ENCODE data around the gene ADGRL3.
"Not testable (repeated sequence)": the region's sequence is repeated elsewhere in the genome, so short reads cannot be mapped to it uniquely, and the experiment has no call there.

The ADGRL3 gene

DNA sequence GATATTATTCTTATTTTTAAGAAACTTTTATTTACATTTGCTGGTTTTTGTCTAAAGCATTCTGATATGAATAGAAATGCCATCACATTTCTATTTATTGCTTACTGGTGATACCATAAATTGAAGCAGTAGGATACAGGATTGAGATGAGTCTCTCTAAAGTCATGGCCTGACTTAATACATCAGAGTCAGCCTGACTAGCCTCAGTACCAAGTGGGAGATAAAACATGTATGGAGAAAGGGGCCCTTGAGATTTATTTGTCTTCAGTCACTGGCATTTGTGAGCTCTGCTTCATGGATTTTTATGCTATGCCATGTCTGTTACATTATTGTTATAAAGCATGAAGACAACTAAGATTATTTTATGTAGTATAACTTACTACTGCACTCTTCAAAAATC is 465.5 kb downstream of the ADGRL3 start:
- no peak for DNase-seq

DNA sequence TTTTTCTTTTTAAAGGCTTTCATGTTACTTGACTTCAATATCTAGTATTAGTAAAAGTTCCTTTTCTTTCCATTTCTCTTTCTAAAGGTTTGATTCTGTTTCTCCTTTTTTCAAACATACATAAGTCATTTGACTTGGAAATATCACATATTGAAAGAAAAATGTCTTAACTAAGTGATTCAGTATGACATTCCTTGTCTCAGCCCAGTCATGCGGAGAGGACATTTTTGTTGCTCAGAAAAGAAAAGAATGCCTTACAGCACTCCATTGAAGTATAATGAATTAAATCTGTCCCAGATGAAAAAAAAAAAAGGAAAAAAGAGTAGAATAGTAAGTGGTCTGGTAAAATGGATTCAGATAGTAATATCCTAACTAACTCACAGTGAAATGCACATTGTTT is 466.1 kb downstream of the ADGRL3 start:
- DNase-seq = no peak

DNA sequence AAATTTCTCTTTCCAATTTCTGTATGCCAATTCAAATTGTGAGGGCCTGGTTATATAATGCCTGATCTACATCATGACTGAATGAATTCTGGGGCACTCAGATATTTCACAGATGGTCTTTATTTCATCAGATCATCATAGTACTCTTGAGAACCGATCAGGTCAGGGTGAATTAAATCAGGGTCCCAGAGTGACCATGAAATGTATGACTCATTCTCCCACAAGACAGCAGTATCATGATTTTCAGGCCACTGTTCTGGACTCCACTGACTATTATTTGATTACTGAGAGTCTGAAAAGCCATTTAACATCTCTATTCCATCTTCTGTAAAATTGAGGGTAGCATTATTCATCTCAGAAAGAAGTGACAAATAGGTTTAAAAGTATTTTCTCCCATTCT is 471.5 kb downstream of the ADGRL3 start:
- no peak for DNase-seq

DNA sequence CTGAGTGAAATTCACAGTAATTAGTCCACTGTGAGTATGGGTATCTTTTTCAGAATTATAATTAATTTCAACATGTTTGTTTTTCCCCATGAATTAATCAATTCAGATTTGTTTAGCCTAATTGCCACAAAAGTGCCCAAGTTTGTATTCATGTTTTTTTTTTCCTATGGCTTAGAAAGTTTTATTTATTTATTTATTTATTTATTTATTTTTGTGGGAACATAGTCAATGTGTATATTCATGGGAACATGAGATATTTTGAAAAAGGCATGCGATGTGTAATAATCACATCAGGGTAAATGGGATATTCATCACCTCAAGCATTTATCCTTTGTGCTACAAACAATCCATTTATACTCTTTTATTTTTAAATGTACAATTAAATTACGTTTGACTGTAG is 475.3 kb downstream of the ADGRL3 start:
- no peak for DNase-seq

DNA sequence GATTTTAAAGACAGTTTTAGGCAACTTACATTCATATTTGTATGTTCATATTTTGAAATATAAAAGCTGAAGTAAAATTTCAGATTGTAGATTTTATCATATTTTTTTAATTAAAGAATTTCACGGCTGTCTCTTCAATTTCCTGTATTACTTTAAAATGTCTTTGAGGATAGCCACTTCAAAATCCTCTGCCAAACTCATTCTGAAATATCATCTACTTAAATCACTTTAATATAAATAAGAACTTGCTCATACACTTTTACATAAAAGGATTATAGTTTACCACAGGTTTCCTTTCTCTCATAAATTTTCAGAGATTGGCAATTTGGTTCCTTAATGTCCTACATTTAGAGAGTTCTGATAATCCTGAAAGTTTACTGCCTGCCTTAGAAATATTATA is 478.2 kb downstream of the ADGRL3 start:
- DNase-seq = no peak

DNA sequence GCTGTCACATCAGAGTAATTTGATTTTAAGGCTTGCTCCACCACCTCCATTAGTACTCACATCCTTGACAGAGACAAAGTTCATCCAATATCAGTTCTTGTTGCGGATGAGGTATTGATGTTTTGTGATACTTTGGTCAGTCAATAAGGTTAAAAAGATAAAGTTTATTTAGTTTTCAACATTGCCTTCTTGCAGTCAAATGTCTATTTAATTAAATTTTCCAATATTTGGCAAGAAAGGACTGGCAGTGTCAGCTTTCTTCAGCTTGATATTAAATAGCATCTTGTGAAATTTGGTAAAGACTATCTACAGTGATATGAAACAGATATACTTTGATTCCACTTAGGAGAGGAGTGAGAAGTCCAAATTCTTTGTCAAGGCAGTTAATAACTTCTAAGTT is 493.4 kb downstream of the ADGRL3 start:
- DNase-seq = no peak

DNA sequence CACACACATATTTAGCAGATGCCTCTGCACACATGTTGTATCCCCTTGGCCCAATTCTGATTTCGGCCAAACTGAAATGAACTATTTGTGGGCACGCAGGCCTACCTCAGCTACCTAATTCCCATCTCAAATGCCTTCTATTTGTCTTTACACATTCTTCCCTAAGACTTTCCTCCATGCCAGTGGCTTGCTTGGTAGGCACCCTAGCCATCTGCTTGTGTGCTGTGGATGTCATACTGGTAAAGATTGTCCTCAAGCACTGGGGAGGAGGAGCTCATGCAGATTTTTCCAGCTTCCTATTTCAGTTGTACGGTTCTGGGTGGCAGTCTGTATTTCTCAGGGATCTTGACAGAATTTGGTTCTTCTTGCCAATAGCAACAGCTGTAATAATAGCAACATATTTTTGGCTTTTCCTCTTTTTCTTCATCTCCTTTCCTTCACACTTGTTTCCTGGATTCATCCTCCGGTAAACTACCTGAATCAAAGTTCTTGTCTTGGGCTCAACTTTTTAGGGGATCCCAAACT is 514.3 kb downstream of the ADGRL3 start:
- no peak for DNase-seq

DNA sequence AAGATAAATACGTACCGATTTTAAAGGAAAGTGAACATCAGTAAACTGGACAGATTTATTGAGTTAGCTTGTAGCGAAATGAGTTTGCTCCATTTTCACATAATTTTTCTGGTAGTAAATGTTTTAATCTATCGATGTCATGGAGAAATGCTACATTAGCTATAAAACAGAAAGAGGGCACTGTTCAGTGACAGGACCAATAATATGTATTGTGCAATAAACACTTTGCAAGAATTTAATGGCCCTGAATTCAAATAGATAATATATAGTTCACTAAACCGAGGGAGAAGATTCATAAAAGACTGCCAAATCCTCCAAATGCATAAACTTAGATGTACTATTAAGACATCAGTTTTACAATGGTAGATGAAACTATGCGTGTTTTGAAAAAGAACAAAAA is 516.3 kb downstream of the ADGRL3 start:
- DNase-seq = no peak

DNA sequence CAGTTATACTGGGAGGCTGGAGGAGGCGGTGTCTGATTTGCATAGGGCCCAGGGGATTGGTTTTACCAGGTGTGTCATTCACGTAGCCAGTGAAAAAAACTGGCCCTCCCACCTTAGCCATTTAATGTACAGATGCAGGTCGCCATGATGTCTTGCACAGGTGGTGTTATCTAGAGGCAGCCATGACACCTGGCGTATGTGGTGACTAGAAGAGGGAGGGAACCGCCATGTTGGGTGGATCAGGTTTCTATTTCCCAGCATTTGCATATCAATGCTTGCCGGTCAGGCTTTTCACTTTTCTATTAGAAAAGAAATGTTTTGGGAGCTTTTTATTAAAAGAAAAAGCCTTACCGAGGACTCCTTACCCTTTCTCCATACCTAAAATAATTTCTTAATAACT is 523.4 kb downstream of the ADGRL3 start:
- DNase-seq = no peak

DNA sequence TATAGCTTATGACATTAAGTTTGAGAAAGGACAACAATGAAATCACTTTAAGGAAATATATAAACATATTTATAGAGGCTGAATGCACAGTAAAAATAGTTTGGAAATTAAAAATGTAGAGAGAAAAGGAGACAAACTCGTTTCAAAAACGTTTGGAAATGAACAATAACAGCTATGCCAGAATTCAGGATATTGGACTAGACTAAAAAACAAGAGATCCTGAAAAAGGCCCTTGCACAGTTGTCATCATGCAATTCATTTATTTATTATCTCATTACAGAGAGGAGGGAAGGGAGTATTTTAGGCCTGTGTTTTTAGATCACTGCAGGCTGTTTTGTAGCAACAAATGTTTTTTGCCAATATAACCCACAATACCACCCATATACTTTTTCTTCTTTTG is 527.2 kb downstream of the ADGRL3 start:
- DNase-seq = no peak

DNA sequence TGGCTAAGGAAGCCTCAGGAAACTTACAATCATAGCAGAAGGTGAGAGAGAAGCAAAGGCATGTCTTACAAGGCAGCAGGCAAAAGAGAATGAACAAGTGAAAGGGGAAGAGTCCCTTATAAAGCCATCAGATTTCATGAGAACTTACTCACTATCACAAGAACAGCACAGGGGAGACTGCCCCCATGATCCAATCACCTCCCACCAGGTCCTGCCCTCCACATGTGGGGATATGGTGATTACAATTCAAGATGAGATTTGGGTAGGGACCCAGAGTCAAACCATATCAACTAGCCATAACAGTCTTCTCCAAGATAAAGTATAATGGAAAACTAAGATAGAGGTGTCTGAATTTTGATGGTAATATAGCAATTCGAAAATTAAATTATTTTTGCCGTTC is 534.3 kb downstream of the ADGRL3 start:
- no peak for DNase-seq

DNA sequence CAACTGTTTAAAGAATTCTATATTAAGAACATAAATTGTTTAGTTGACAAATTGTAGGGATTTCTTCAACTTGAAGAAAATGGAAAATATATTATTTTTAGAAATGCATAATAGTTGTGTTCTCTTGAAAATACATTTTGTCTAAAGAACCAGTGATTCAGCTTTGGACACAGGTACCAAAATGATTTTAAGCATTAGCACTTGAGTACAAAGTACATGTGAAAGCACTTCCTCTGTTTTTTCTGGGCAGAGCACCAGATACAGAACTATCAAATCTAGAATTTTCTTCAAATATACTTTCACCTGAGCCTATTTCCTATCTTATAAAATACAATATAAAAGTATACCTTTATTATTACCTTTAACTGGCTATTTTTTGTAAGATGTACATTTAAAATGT is 539.8 kb downstream of the ADGRL3 start:
- no peak for DNase-seq

DNA sequence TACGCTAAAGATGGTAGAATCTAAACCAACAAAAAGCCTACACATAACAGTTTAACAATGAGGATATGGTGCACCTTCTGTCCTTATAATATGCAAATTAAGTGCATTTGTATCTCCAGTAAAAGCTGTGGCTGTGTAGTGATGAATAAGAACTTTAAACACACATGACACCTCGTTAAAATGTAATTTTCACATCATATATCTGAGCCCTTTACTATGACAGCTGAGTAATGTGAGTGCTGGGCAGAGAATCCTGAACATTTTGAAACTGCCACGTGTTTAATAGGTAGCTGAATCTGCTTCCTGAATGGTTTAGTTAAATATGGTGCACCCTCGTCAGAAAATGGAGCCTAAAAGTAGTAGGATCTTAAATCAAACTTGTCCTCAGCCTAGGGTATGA is 540.8 kb downstream of the ADGRL3 start:
- DNase-seq = no peak

DNA sequence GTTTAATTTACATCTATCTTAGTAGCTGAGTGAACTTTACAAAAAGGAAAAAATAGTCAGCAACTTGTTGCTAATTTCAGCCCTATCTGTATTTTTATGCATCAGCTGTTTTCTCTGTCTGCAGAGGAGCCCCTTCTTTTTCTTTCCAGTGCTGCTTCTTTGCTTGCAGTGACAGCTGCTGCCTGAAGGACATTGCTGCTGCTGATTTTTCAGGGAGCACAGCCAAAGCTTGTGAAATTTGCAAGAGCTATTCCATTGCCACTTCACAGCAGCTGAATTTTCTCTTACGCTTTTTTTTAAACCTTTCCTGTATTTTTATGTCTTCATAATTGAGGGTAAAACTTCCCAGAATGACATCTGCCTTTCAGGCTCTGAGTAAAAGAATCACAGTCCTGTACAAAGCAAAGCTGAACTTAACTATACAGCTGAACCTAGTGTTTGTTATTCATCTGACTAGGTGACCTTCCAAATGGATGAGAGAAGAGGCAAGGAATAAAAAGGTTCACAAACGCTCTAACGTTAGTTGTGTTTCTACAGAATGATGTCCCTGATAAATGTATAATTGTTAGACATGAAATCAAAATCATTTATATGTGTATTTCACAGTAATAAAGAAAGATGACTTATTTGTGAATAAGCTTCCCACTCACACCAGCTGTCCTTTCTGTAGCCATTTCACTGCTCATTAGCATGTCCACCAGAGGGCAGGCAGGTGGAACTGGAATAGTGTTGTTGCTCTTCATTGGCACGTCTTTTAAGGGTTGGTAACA is 541.4 kb downstream of the ADGRL3 start:
- no peak for DNase-seq

DNA sequence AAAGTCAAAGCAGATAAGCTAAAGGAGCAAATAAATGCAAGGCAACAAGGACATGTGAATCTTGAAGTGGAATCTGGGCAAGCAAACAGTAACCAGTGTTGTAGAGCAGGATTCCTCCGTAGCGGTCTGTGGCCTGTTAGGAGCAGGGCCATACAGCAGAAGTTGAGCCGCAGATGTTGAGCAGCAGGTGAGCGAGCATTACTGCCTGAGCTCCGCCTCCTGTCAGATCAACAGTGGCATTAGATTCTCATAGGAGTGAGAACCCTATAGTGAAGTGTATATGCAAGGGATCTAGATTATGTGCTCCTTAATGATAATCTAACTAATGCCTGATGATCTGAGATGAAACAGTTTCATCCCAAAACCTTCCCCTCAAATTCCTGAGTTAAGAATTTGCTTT is 550.7 kb downstream of the ADGRL3 start:
- no peak for DNase-seq

DNA sequence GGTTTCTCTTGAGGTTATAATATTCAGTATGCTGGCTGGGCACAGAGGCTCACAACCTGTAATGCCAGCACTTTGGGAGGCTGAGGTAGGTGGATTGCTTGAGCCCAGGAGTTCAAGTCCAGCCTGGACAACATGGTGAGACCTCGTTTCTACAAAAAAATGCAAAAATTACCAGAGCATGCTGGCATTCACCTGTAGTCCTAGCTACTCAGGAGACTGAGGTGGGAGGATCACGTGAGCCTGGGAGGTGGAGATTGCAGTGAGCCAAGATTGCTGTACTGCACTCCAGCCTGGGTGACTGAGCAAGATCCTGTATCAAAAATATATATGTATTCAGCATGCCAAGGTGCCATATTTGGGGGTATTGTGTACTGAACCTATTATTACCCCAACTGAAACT is 552.5 kb downstream of the ADGRL3 start:
- no peak for DNase-seq

DNA sequence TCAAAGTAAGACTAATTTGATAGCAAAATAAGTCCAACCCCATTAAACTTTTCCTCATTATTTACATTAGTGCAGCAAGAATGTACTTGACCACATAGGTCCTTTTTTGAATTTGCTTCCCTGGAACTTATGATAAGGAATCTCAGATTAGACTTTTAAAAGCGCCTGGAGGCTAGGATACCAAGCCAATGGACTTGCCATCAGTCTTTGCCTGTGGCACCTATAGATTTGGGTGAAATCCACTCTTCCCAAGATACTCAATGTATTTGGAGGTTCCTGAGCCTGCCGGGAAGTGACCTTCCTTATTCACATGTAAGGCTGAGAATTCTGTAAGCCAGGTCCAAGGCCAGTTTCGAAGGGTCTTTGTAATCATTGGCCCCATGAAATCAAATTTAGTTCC is 553.6 kb downstream of the ADGRL3 start:
- no peak for DNase-seq

DNA sequence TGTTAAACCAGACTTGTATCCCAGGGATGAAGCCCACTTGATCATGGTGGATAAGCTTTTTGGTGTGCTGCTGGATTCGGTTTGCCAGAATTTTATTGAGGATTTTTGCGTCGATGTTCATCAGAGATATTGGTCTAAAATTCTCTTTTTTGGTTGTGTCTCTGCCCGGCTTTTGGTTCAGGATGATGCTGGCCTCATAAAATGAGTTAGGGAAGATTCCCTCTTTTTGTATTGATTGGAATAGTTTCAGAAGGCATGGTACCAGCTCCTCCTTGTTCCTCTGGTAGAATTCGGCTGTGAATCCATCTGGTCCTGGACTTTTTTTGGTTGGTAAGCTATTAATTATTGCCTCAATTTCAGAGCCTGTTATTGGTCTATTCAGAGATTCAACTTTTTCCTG is 556.8 kb downstream of the ADGRL3 start:
- DNase-seq = not testable (repeated sequence)

DNA sequence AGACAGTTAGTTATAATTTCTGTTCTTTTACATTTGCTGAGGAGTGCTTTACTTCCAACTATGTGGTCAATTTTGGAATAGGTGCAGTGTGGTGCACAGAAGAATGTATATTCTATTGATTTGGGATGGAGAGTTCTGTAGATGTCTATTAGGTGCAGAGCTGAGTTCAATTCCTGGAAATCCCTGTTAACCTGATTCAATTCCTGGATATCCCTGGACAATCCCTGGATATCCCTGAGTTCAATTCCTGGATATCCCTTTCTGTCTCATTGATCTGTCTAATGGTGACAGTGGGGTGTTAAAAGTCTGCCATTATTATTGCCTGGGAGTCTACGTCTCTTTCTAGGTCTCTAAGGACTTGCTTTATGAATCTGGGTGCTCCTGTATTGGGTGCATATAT is 557.9 kb downstream of the ADGRL3 start:
- DNase-seq = not testable (repeated sequence)

DNA sequence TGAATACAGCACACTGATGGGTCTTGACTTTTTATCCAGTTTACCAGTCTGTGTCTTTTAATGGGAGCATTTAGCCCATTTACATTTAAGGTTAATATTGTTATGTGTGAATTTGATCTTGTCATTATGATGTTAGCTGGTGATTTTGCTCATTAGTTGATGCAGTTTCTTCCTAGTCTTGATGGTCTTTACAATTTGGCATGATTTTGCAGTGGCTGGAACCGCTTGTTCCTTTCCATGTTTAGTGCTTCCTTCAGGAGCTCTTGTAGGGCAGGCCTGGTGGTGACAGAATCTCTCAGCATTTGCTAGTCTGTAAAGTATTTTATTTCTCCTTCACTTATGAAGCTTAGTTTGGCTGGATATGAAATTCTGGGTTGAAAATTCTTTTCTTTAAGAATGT is 558.5 kb downstream of the ADGRL3 start:
- DNase-seq = not testable (repeated sequence)

DNA sequence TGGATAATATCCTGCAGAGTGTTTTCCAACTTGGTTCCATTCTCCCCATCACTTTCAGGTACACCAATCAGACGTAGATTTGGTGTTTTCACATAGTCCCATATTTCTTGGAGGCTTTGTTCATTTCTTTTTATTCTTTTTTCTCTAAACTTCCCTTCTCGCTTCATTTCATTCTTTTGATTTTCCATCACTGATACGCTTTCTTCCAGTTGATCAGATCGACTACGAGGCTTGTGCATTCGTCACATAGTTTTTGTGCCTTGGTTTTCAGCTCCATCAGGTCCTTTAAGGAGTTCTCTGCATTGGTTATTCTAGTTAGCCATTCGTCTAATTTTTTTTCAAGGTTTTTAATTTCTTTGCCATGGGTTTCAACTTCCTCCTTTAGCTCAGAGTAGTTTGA is 559.1 kb downstream of the ADGRL3 start:
- DNase-seq = not testable (repeated sequence)

DNA sequence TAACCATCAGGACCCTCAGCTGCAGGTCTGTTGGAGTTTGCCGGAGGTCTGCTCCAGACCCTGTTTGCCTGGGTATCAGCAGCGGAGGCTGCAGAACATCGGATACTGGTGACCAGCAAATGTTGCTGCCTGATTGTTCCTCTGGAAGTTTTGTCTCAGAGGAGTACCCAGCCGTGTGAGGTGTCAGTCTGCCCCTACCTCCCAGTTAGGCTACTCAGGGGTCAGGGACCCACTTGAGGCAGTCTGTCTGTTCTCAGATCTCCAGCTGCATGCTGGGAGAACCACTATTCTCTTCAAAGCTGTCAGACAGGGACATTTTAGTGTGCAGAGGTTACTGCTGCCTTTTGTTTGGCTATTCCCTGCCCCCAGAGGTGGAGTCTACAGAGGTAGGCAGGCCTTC is 559.8 kb downstream of the ADGRL3 start:
- DNase-seq = not testable (repeated sequence)

DNA sequence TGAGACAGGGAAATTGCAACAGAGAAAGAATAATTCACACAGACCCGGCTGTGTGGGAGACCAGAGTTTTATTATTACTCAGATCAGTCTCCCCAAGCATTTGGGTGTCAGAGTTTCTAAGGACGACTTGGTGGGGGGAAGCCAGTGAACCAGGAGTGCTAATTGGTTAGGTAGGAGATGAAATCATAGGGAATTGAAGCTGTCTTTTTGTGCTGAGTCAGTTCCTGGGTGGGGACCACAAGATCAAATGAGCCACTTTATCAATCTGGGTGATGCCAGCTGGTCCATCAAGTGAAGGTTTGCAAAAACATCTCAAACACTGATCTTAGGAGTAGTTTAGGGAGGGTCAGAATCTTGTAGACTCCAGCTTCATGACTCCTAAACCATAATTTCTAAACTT is 560.7 kb downstream of the ADGRL3 start:
- DNase-seq = no peak

DNA sequence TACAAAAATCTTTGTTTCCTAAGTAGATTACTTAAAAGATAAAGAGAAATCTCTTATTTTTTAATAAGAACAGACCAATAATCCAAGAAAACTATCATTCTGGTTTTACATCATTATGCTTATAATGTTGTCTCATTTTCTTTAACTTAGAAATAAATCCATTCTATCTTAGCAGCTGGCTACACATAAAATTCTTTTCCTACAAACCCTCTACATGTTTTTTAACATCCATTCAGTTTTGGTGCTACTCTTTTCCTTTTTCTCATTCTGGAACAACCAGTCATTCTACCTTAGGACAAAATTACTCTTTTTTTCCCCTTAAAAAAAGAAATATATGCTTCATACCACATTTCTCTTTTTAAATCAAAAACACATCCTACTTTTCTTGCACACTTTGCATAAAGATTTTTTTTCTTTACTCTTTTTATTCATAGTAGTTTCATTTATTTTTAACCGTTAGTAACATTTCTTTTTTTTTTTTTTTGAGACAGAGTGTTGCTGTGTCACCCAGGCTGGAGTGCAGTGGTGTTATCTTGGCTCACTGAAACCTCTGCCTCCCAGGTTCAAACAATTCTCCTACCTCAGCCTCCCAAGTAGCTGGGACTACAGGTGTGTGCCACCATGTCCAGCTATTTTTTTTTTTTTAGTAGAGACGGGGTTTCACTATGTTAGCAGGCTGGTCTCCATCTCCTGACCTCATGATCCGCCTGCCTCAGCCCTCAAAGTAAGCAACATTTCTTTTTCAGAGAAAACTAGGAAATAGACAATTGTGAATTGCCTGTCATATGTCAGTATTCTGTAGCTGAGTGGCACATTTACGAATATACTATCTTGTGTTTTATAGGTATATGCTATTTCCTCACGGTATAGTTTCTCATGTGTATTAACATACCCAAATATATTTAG is 562.8 kb downstream of the ADGRL3 start:
- DNase-seq = no peak

All from NCI-H1105 (cell line).